Caco-2 (cell line): ENCODE data around the gene LUZP4. TPM values are rescaled to one million over a fixed set of nuclear protein-coding genes. Genes with fewer than 3 reads are reported as not detected.

Experiments used
- BruUV-seq: library from RNA; stranded (reverse); fragments of 400-500 nt; replicated peaks from 2 replicates; lab custom pipeline; 2021; lab: Mats Ljungman, UMichigan
- CTCF ChIA-PET: fragments of 300-600 bp; sonication (Branson Sonifier 250); formaldehyde crosslinking; loops from one replicate; lab custom pipeline; 2022; ENCODE audit warnings: antibody characterized with exemption; lab: Charles Lee
- POLR2A ChIA-PET: fragments of 300-600 bp; sonication (Branson Sonifier 250); formaldehyde crosslinking; loops from one replicate; lab custom pipeline; 2022; ENCODE audit warnings: antibody characterized with exemption; lab: Charles Lee
- DNase-seq, 2 experiments: peaks; one replicate each; pipeline versions ENCODE4 v3.0.0 to v3.0.0-alpha.2; 2020 to 2022
- H3K27me3 ChIP-seq: replicated peaks from 2 replicates; pipeline ENCODE4 v1.6.0; 2011; ENCODE audit warnings: low read length; ENCODE audit not compliant: control insufficient read depth, insufficient read depth
- H3K36me3 ChIP-seq: 2 replicates; pipeline ENCODE4 v1.5.1; 2011; ENCODE audit warnings: low read length; ENCODE audit not compliant: control insufficient read depth, insufficient read depth
- H3K4me1 ChIP-seq: fragments of 250-450 bp; sonication (Bioruptor Pico); 2 replicates; pipeline ENCODE4 v1.5.1; 2020; ENCODE audit warnings: mild to moderate bottlenecking
- H3K4me3 ChIP-seq: 2 replicates; pipeline ENCODE4 v1.5.1; 2011; ENCODE audit warnings: low read depth, mild to moderate bottlenecking, control low read depth, low read length
- H3K9me3 ChIP-seq: fragments of 250-450 bp; sonication (Bioruptor Pico); 2 replicates; pipeline ENCODE4 v1.5.1; 2020; ENCODE audit warnings: mild to moderate bottlenecking, moderate library complexity
- H3K27ac Mint-ChIP-seq: one replicate; pipeline ENCODE4 v1.8.0; 2022; ENCODE audit warnings: mixed read lengths; ENCODE audit not compliant: unreplicated experiment
- H3K27me3 Mint-ChIP-seq: one replicate; pipeline ENCODE4 v1.8.0; 2022; ENCODE audit warnings: mixed read lengths; ENCODE audit not compliant: insufficient read depth, unreplicated experiment
- H3K36me3 Mint-ChIP-seq: one replicate; pipeline ENCODE4 v1.8.0; 2022; ENCODE audit warnings: mild to moderate bottlenecking, mixed read lengths; ENCODE audit not compliant: insufficient read depth, unreplicated experiment
- H3K4me1 Mint-ChIP-seq: one replicate; pipeline ENCODE4 v1.8.0; 2022; ENCODE audit warnings: low read depth, mixed read lengths; ENCODE audit not compliant: unreplicated experiment
- H3K4me3 Mint-ChIP-seq: one replicate; pipeline ENCODE4 v1.8.0; 2022; ENCODE audit warnings: mild to moderate bottlenecking, moderate library complexity, mixed read lengths; ENCODE audit not compliant: unreplicated experiment
- H3K9me3 Mint-ChIP-seq: one replicate; pipeline ENCODE4 v1.8.0; 2022; ENCODE audit warnings: mixed read lengths; ENCODE audit not compliant: unreplicated experiment
- intact Hi-C: fragments of 100-400 bp; cut with micrococcal nuclease; formaldehyde crosslinking; loops from one replicate; pipeline ENCODE4 v1.10.0; 2022; ENCODE audit not compliant: unreplicated experiment
- total RNA-seq: library from RNA; stranded (reverse); gene quantifications from 2 replicates; pipeline ENCODE4 v1.2.3, GENCODE V29; 2022
- TF ChIP-seq, protein P1 (sequence below), 2 experiments: fragments of 200-600 bp in 1 of 2; IDR thresholded peaks; 1 replicate in 1 of 2; 2 replicates in 1 of 2; pipeline versions ENCODE4 v1.5.1 to v1.8.0; 2011 to 2022; ENCODE audit warnings: antibody characterized with exemption in 1 of 2, control low read depth in 1 of 2, inconsistent platforms in 1 of 2, low read depth in 1 of 2, low read length in 1 of 2, mild to moderate bottlenecking in 1 of 2, moderate library complexity in 1 of 2; ENCODE audit not compliant: insufficient read depth in 1 of 2, severe bottlenecking in 1 of 2, unreplicated experiment in 1 of 2

The LUZP4 gene
- total RNA-seq, 1 experiment from 2014 or later = not detected

DNA sequence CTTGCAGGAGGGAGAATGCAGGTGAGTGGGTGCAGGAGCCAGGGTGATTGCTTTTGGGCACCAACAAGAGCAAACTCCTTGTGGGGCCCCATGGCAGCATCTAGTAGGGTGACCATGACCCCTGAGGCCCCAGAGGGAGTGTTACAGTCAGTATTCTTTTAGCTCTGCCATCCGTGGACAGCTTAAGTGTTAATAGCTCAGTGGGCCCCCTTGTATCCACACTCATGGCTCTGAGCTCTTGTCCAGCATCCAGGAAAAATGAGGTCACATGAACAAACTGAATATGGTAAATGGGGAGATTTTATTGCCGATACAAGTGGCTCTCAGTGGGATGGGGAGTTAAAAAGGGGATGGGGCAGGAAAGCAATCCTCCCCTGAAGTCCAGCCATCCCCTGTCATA, 28.4 kb upstream of the LUZP4 start:
- H3K4me3 Mint-ChIP-seq = no peak overlapping the region
- Histone ChIP-seq H3K4me3 (no peak overlapping the region), H3K9me3 (no peaks in the 10 kb centered on the region), H3K4me1 (peaks cover 7% of the 10 kb centered on the region; the same call in 1 of the 2 replicates), H3K36me3 (no peaks in the 10 kb centered on the region), H3K27me3 (no peaks in the 10 kb centered on the region)
- no TSS peak for BruUV-seq
- intact Hi-C loops = no loop called here
- H3K9me3 Mint-ChIP-seq = no peaks in the 10 kb centered on the region
- POLR2A ChIA-PET = no interaction called here
- H3K4me1 Mint-ChIP-seq = peaks cover 15% of the 10 kb centered on the region
- H3K27me3 Mint-ChIP-seq = no peaks in the 10 kb centered on the region
- no peak for DNase-seq
- no peak overlapping the region for H3K27ac Mint-ChIP-seq
- CTCF ChIA-PET = no interaction called here
- no peaks in the 10 kb centered on the region for H3K36me3 Mint-ChIP-seq
- TF ChIP-seq, protein P1, sequence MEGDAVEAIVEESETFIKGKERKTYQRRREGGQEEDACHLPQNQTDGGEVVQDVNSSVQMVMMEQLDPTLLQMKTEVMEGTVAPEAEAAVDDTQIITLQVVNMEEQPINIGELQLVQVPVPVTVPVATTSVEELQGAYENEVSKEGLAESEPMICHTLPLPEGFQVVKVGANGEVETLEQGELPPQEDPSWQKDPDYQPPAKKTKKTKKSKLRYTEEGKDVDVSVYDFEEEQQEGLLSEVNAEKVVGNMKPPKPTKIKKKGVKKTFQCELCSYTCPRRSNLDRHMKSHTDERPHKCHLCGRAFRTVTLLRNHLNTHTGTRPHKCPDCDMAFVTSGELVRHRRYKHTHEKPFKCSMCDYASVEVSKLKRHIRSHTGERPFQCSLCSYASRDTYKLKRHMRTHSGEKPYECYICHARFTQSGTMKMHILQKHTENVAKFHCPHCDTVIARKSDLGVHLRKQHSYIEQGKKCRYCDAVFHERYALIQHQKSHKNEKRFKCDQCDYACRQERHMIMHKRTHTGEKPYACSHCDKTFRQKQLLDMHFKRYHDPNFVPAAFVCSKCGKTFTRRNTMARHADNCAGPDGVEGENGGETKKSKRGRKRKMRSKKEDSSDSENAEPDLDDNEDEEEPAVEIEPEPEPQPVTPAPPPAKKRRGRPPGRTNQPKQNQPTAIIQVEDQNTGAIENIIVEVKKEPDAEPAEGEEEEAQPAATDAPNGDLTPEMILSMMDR (IDR thresholded peaks at IDR 0.05; ENCODE audit: insufficient read depth in 1 of 2, low read depth in 1 of 2, low read length in 1 of 2, severe bottlenecking in 1 of 2, unreplicated experiment in 1 of 2) = no peak

DNA sequence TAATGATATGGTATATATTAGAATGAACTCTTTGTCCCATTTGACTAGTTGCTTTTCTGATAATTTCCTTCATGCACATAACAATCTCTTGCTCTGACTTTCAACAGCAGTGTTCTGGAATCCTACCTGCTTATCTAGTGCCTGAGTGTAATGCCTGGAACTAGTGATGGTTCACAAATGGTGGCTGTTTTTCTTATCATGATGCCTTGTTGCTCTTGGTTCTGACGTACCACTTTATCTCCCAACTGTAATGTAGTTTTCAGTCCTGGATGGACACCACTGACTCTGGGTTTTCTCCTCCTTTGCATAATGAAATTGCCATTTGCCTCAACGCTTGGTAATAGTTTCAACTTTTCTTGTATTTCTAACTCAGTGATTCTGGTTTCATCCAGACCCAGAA, 25.5 kb upstream of the LUZP4 start:
- H3K27me3 ChIP-seq = no peaks in the 10 kb centered on the region
- DNase-seq = no peak
- Mint-ChIP-seq H3K27ac (no peak overlapping the region), H3K4me3 (no peak overlapping the region), H3K36me3 (no peaks in the 10 kb centered on the region), H3K4me1 (peaks cover 4% of the 10 kb centered on the region), H3K27me3 (no peaks in the 10 kb centered on the region), H3K9me3 (no peaks in the 10 kb centered on the region)
- H3K36me3 ChIP-seq = no peaks in the 10 kb centered on the region
- ChIA-PET POLR2A (no interaction called here), CTCF (no interaction called here)
- no TSS peak for BruUV-seq
- no peak overlapping the region for H3K4me3 ChIP-seq
- no peaks in the 10 kb centered on the region for H3K9me3 ChIP-seq
- 0 out of 2 replicates have a peak, but pooled peaks cover under 1% of the 10 kb centered on the region for H3K4me1 ChIP-seq
- intact Hi-C loops = no loop called here
- TF ChIP-seq, protein P1 (IDR thresholded peaks at IDR 0.05; ENCODE audit: insufficient read depth in 1 of 2, low read depth in 1 of 2, low read length in 1 of 2, severe bottlenecking in 1 of 2, unreplicated experiment in 1 of 2) = no peak

DNA sequence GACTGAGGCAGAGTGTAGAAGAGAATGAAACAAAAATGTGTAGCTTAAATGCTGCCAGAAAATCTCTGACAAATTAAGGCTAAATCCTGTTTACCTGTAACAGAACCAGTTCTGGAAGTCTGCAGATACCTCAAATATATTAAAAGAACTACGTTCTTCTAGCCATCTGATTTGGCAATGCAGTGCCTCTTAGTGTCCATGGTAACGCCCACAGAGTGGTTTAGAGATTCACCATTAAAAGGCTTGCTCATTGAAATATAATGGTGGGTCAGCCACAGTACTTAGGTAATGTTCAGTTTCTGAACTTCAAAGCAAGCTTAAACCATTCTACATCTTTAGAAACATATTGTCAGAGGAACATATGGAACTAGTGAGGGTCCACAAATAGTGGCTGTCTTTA, 23.2 kb upstream of the LUZP4 start:
- no peak for DNase-seq
- no peaks in the 10 kb centered on the region for H3K27me3 Mint-ChIP-seq
- H3K9me3 ChIP-seq = no peaks in the 10 kb centered on the region
- intact Hi-C loops = no loop called here
- TF ChIP-seq, protein P1 (IDR thresholded peaks at IDR 0.05; ENCODE audit: insufficient read depth in 1 of 2, low read depth in 1 of 2, low read length in 1 of 2, severe bottlenecking in 1 of 2, unreplicated experiment in 1 of 2) = no peak
- H3K4me3 ChIP-seq = no peak overlapping the region
- no peaks in the 10 kb centered on the region for H3K36me3 ChIP-seq
- no peaks in the 10 kb centered on the region for H3K4me1 Mint-ChIP-seq
- no peak overlapping the region for H3K4me3 Mint-ChIP-seq
- H3K9me3 Mint-ChIP-seq = no peaks in the 10 kb centered on the region
- BruUV-seq = no TSS peak
- POLR2A ChIA-PET = no interaction called here
- H3K4me1 ChIP-seq = no peaks in the 10 kb centered on the region
- H3K36me3 Mint-ChIP-seq = no peaks in the 10 kb centered on the region
- no peak overlapping the region for H3K27ac Mint-ChIP-seq
- H3K27me3 ChIP-seq = no peaks in the 10 kb centered on the region
- CTCF ChIA-PET = no interaction called here
